Measurements from ENCODE around the gene DNAJB4. TPM values are rescaled to one million over a fixed set of nuclear protein-coding genes. Genes with fewer than 3 reads are reported as not detected.

The DNAJB4 gene
- total RNA-seq, 1 experiment from 2014 or later: 26.0 TPM

DNA sequence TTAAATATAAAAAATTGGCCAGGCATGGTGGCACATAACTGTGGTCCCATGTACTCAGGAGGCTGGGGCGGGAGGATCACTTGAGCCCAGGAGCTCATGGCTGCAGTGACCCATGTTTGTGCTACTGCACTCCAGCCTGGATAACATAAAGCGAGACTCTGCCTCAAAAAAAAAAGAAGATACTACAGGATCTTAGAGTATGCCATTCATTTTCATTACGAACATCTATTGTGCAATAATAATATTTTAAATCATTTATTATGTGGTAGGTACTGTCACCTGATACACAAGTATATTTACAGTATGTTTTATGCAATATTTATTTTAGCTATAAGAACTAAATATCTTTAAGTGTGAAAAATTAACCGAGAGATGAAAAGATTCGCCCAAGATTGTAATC, 31.7 kb downstream of the DNAJB4 start:
- no peaks in the 10 kb centered on the region for H4K20me1 ChIP-seq (ENCODE audit: insufficient read depth)
- POLR2A ChIA-PET: interaction anchor here (2.6 kb wide), 1 partner anchor 32 kb away, joined by 6 read pairs; the partner anchor contains the start of gene DNAJB4
- H3K9me2 ChIP-seq (ENCODE audit: insufficient read depth): 0 out of 2 replicates have a peak, but pooled peaks cover 4% of the 10 kb centered on the region
- no peaks in the 10 kb centered on the region for H3K9me3 ChIP-seq (ENCODE audit: control insufficient read depth in 1 of 2, insufficient read depth in 1 of 2, low read depth in 1 of 2, low read length in 2 of 2)
- RAD21 ChIA-PET (ENCODE audit: low non-redundant PET in 1 of 2, low total read pairs in 2 of 2, uncharacterized antibody in 2 of 2, unreplicated experiment in 2 of 2): no interaction called here
- no TSS peak for BruUV-seq (replicated peaks)
- H3K79me2 ChIP-seq (ENCODE audit: insufficient read depth, low read length): no peaks in the 10 kb centered on the region
- no peak overlapping the region for H3K4me3 ChIP-seq (replicated peaks in 1 of 2; ENCODE audit: low read depth in 1 of 2, low read length in 2 of 2)
- no peak for ATAC-seq
- CTCF ChIA-PET: no interaction called here
- no peaks in the 10 kb centered on the region for H3K4me1 ChIP-seq (ENCODE audit: control insufficient read depth in 1 of 2, insufficient read depth in 2 of 2, low read length in 2 of 2)
- no peak overlapping the region for H2AFZ ChIP-seq (ENCODE audit: low read depth, low read length, poor library complexity, severe bottlenecking)
- no peak overlapping the region for H3K27ac ChIP-seq (ENCODE audit: low read depth, low read length)
- no peaks in the 10 kb centered on the region for H3K36me3 ChIP-seq (ENCODE audit: control insufficient read depth in 1 of 2, insufficient read depth in 2 of 2, low read length in 2 of 2)
- H3K27me3 ChIP-seq (ENCODE audit: insufficient read depth, low read length): no peaks in the 10 kb centered on the region
- no peak for DNase-seq (ENCODE audit: low read depth, low spot score)
- intact Hi-C loops (cut with micrococcal nuclease): no loop called here
- no peak overlapping the region for H3K9ac ChIP-seq (ENCODE audit: low read length)
- H3K4me2 ChIP-seq (ENCODE audit: low read length): no peak overlapping the region
- TF ChIP-seq SIN3A (IDR thresholded peaks at IDR 0.05; ENCODE audit: low read depth) (no peak), POLR2AphosphoS5 (IDR thresholded peaks at IDR 0.05; ENCODE audit: low read depth, low read length) (no peak), EZH2 (IDR thresholded peaks at IDR 0.05) (no peak), SRF (IDR thresholded peaks at IDR 0.05; ENCODE audit: low read depth) (no peak), ZBTB33 (IDR thresholded peaks at IDR 0.05; ENCODE audit: extremely low read depth, insufficient replicate concordance, low read length) (no peak), FOSL1 (IDR thresholded peaks at IDR 0.05; ENCODE audit: low read depth) (no peak), RAD21 (IDR thresholded peaks at IDR 0.05; ENCODE audit: low read depth) (no peak), JUND (IDR thresholded peaks at IDR 0.05) (no peak), CEBPB (IDR thresholded peaks at IDR 0.05; ENCODE audit: low read depth) (no peak), CBX3 (IDR thresholded peaks at IDR 0.05; ENCODE audit: low read depth) (no peak), SP1 (IDR thresholded peaks at IDR 0.05; ENCODE audit: low read depth) (no peak), YY1 (IDR thresholded peaks at IDR 0.05; ENCODE audit: extremely low read depth, insufficient replicate concordance, low read depth, low read length) (no peak), TCF7L2 (IDR thresholded peaks at IDR 0.05; ENCODE audit: borderline replicate concordance, extremely low read depth, insufficient read depth, insufficient read length) (no peak), CTCF (IDR thresholded peaks at IDR 0.05 in 2 of 3, conservative IDR thresholded peaks at IDR 0.05 in 1 of 3; ENCODE audit: borderline replicate concordance in 1 of 3, insufficient read depth in 1 of 3, low read depth in 2 of 3, low read length in 2 of 3) (no peak), EGR1 (IDR thresholded peaks at IDR 0.05; ENCODE audit: low read depth) (no peak), EZH2phosphoT487 (IDR thresholded peaks at IDR 0.05; ENCODE audit: borderline replicate concordance) (no peak), REST (IDR thresholded peaks at IDR 0.05; ENCODE audit: low read depth) (no peak), ZFX (IDR thresholded peaks at IDR 0.05) (no peak)
- TF ChIP-seq, protein P1, sequence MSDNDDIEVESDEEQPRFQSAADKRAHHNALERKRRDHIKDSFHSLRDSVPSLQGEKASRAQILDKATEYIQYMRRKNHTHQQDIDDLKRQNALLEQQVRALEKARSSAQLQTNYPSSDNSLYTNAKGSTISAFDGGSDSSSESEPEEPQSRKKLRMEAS (IDR thresholded peaks at IDR 0.05): no peak
- TF ChIP-seq, protein P2, sequence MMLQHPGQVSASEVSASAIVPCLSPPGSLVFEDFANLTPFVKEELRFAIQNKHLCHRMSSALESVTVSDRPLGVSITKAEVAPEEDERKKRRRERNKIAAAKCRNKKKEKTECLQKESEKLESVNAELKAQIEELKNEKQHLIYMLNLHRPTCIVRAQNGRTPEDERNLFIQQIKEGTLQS (IDR thresholded peaks at IDR 0.05): no peak

Measured in HCT116 (cell line).